T-helper 17 cell (primary cell): ENCODE data around the gene FAM222B. TPM values are rescaled to one million over a fixed set of nuclear protein-coding genes. Genes with fewer than 3 reads are reported as not detected.
"Not testable (repeated sequence)": the region's sequence is repeated elsewhere in the genome, so short reads cannot be mapped to it uniquely, and the experiment has no call there.

Source experiments
- ATAC-seq: fragments of 150-1000 bp; cut with Tn5 transposase; 2 replicates; pipeline ENCODE4 v1.10.0; 2021; ENCODE audit warnings: mild to moderate bottlenecking, moderate library complexity
- DNase-seq, 3 donors: peaks; one replicate each; pipeline versions ENCODE4 v3.0.0 to v3.0.0-alpha.2; 2020 to 2021
- H3K9me3 ChIP-seq: one replicate; pipeline ENCODE4 v1.7.0; 2013; ENCODE audit warnings: low read length, mild to moderate bottlenecking; ENCODE audit not compliant: control insufficient read depth, poor library complexity, severe bottlenecking
- H3K27ac Mint-ChIP-seq: one replicate; pipeline ENCODE4 v1.8.0; 2022; ENCODE audit warnings: mild to moderate bottlenecking, moderate library complexity, mixed read lengths
- H3K27me3 Mint-ChIP-seq: one replicate; pipeline ENCODE4 v1.8.0; 2022; ENCODE audit warnings: mixed read lengths
- H3K36me3 Mint-ChIP-seq: one replicate; pipeline ENCODE4 v1.8.0; 2022; ENCODE audit warnings: low read depth, mixed read lengths
- H3K4me1 Mint-ChIP-seq: one replicate; pipeline ENCODE4 v1.8.0; 2022; ENCODE audit warnings: mild to moderate bottlenecking, mixed read lengths
- H3K4me3 Mint-ChIP-seq: one replicate; pipeline ENCODE4 v1.8.0; 2022; ENCODE audit warnings: mild to moderate bottlenecking, moderate library complexity, mixed read lengths
- total RNA-seq, 4 donors: library from RNA in 2 of 4; stranded (reverse) in 2 of 4; gene quantifications; one replicate each; pipeline ENCODE4 v1.2.3 and lab custom pipeline; 2022 to 2026

Gene FAM222B
- total RNA-seq, 2 donors from 2014 or later: 18.3 to 22.6 TPM

DNA sequence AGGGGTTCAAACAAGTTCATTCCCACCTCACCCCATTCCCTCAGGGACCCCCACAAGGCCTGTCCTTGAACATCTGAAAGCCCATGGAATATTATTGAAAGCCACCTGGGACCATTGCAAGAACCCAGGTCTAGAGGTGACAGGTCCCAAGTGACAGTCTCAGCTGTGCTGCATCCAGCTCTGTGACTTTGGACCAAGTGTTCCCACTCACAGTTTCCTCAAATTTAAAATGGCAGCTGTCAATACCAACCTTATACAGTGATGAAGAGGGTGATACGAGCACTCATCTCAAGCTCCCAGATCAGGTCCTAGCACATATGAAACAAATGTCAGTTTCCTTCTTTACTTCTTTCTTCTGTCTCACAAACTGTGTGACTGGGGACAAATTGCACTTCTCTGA is 21.4 kb upstream of the FAM222B start:
- H3K4me3 Mint-ChIP-seq: no peak overlapping the region
- no peak for ATAC-seq
- no peaks in the 10 kb centered on the region for H3K27me3 Mint-ChIP-seq
- no peaks in the 10 kb centered on the region for H3K36me3 Mint-ChIP-seq
- no peak overlapping the region for H3K27ac Mint-ChIP-seq
- no peak for DNase-seq
- H3K4me1 Mint-ChIP-seq: peaks cover 6% of the 10 kb centered on the region
- H3K9me3 ChIP-seq: no peaks in the 10 kb centered on the region

DNA sequence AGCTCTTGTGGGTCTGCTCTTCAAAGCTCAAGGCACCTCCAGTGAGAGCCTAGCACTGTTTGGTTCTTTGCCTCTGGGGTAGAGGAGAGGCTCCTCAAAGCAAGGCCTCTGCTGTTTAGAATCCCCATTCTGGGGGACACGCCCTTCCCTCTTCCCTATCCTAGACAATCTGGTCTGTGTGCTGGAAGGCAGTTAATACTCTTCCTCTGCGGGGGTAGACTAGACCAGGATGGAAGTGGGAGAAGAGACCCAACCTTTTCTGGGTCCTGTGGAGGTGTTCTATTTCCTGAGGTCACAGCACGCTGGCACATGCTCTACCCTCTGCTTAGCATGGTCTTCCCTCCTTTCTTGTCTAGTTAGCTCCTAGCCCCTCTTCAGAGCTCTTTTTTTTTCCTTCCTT is 20.0 kb upstream of the FAM222B start:
- Mint-ChIP-seq H3K4me3 (no peak overlapping the region), H3K27me3 (no peaks in the 10 kb centered on the region), H3K36me3 (peaks cover 3% of the 10 kb centered on the region), H3K27ac (no peak overlapping the region), H3K4me1 (peaks cover 6% of the 10 kb centered on the region)
- H3K9me3 ChIP-seq: no peaks in the 10 kb centered on the region
- DNase-seq: no peak
- ATAC-seq: no peak

DNA sequence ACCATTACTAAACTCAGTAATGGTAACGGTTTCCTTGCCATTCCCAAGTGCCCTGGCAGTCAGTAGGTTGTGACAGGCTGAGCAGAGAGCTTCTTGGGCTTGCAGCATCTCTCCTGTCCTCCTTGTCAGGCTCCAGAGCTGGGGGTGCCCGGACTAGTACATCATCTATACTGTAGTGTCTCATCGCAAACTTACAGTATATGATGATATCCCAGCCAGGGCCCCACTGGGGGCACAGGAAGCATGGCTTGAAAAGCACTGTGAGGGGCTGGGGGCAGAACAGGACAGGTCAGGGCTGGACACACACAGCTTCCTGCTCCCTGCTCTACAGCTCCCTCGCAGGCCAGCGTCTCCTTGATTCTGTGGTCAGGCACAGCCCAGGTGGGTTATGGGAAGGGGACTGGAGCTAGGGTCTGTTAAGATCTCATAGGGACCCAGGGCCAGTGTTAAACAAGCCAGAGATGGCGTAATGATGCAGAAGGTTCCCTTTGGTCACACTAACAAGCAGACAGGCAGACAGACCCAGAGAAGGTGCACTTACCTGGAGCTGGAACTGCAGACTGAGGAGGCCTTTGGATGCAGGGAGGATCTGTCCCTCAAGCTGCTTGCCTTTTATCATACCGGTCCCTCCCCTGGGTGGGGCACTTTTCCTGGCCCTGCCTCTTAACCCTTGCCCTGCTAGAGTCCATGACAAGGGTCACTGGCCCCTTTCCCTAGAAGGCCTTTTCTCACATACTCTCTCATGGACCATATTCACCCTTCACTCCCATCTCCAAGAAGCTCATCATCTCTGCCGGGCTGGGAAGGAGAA is 19.0 kb upstream of the FAM222B start:
- ATAC-seq: no peak
- no peak for DNase-seq

DNA sequence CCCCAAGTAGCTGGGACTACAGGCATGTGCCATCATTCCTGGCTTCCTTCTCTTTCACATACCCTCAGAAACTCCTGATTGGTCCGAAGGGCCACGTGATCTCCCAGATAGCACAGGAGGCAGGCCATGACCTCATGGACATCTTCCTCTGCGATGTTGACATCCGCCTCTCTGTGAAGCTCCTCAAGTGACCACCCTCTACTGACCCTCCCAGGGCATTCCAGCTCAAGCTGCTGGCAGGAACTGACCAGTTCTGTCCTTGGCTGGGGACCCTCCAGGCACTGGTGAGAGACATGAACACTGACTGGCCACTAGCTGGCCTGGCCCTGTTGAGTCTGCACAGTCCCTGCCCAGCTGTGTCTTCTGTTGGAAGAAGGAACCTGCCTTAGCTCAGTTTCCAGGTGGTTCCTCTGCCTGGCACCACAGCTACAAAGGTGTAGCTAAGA is 17.8 kb upstream of the FAM222B start:
- H3K4me1 Mint-ChIP-seq: peaks cover 5% of the 10 kb centered on the region

More for the DNA sequence above, 19.0 kb upstream of the FAM222B start:
- H3K36me3 Mint-ChIP-seq: peaks cover 3% of the 10 kb centered on the region
- no peaks in the 10 kb centered on the region for H3K9me3 ChIP-seq
- no peaks in the 10 kb centered on the region for H3K27me3 Mint-ChIP-seq
- no peak overlapping the region for H3K4me3 Mint-ChIP-seq
- peak overlapping the region; percentile 34 for H3K27ac Mint-ChIP-seq
- H3K4me1 Mint-ChIP-seq: peaks cover 6% of the 10 kb centered on the region

DNA sequence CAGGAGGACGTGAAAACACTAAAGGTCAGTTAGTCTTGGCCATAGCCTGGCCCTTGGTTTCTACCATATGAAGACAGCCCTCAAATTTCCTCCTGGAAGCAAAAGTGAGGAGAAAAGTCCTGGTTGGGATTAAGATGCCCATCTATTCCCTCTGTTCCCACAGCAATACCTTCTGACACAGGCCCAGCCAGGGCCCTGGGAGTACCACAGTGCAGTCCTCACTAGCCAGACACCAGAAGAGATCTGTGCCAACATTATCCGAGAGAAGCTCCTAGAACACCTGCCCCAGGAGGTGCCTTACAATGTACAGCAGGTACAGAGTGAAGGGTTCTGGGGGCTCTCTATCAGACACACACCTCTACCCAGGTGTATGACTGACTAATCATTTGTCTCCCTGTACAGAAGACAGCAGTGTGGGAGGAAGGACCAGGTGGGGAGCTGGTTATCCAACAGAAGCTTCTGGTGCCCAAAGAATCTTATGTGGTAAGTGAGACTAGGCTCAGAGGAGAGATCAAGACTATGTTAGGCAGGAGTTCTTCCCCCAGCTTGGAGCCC is 16.3 kb upstream of the FAM222B start:
- DNase-seq: no peak
- no peak for ATAC-seq
- Mint-ChIP-seq H3K27me3 (no peaks in the 10 kb centered on the region), H3K4me1 (peaks cover 11% of the 10 kb centered on the region), H3K27ac (no peak overlapping the region), H3K4me3 (no peak overlapping the region), H3K36me3 (peaks cover 3% of the 10 kb centered on the region)
- no peaks in the 10 kb centered on the region for H3K9me3 ChIP-seq

More for the DNA sequence above, 17.8 kb upstream of the FAM222B start:
- no peak overlapping the region for H3K27ac Mint-ChIP-seq
- DNase-seq (no peak), ATAC-seq (no peak)
- no peak overlapping the region for H3K4me3 Mint-ChIP-seq
- H3K36me3 Mint-ChIP-seq: peaks cover 3% of the 10 kb centered on the region
- no peaks in the 10 kb centered on the region for H3K27me3 Mint-ChIP-seq
- H3K9me3 ChIP-seq: no peaks in the 10 kb centered on the region

DNA sequence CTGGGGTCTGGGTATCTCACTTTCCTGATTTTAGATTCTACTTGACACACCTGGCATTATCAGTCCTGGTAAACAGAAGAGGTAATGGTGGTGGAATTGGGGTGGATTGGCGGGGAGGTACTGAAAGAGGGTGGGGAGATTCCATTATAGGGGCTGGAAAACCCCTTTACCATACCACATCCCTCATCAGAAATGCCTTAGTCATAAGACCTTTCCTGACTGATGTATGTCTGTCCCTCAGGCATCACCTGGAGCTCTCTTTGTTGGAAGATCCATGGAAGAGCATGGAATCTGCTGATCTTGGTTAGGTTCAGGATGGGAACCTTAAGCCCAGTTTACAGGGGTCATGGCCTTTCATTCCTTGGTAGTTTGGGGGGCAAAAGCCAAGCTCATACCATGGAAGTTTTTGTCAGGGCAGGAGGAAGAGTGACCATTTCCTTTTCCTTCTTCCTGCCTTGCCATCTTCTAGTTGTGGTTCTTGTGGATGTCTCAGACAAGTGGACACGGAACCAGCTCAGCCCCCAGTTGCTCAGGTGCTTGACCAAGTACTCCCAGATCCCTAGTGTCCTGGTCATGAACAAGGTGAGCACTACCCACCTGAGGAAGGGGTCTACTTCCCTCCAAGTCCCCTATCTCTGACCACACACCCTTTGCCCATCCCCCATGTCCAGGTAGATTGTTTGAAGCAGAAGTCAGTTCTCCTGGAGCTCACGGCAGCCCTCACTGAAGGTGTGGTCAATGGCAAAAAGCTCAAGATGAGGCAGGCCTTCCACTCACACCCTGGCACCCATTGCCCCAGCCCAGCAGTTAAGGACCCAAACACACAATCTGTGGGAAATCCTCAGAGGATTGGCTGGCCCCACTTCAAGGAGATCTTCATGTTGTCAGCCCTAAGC is 15.6 kb upstream of the FAM222B start:
- no peak overlapping the region for H3K4me3 Mint-ChIP-seq

DNA sequence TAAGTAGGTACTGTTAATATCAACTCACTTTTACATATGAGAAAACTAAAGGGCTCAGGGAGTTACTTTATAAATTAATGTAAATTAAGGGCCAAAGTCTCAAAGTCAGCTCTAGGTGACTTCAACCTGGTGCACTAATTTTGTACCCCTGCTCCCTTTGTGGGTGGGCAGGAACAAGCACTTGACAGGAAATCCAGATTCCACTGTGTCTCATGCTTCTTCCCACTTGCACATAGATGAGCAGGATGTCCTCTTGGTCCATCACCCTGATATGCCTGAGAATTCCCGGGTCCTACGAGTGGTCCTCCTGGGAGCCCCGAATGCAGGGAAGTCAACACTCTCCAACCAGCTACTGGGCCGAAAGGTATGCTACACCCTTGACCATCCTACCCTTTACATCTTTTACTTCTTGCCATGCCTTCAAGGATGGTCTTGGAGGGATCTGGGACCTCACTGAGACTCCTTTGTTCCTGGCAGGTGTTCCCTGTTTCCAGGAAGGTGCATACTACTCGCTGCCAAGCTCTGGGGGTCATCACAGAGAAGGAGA is 13.5 kb upstream of the FAM222B start:
- H3K27me3 Mint-ChIP-seq: no peaks in the 10 kb centered on the region

More for the DNA sequence above, 15.6 kb upstream of the FAM222B start:
- no peaks in the 10 kb centered on the region for H3K9me3 ChIP-seq
- peak overlapping the region; percentile 19 for H3K27ac Mint-ChIP-seq
- peaks cover 3% of the 10 kb centered on the region for H3K36me3 Mint-ChIP-seq
- H3K4me1 Mint-ChIP-seq: peaks cover 11% of the 10 kb centered on the region
- DNase-seq (no peak), ATAC-seq (no peak)
- H3K27me3 Mint-ChIP-seq: no peaks in the 10 kb centered on the region

DNA sequence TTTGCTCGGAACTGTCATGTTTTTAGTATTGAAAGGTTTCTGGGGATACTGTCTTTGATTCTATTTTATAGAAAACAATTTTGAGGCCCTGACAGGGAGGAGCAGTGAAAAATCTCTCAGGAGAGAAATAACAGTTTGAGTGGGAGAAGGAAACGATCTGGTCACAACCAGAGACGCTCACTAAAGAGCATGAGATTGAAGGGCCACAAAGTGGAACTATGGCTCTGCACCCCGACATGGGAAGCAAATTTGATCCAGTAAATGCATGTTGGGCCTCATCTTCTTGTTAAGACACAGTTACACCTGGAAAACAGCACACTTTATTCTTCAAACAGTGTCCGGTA is 12.7 kb upstream of the FAM222B start:
- H3K4me1 Mint-ChIP-seq: peaks cover 7% of the 10 kb centered on the region
- H3K4me3 Mint-ChIP-seq: peak overlapping the region; percentile 98
- DNase-seq (no peak), ATAC-seq (no peak)
- H3K36me3 Mint-ChIP-seq: peaks cover 3% of the 10 kb centered on the region
- peak overlapping the region; percentile 98 for H3K27ac Mint-ChIP-seq
- H3K9me3 ChIP-seq: no peaks in the 10 kb centered on the region
- H3K27me3 Mint-ChIP-seq: no peaks in the 10 kb centered on the region

More for the DNA sequence above, 13.5 kb upstream of the FAM222B start:
- Mint-ChIP-seq H3K36me3 (peaks cover 3% of the 10 kb centered on the region), H3K27ac (no peak overlapping the region), H3K4me3 (peak overlapping the region; percentile 98), H3K4me1 (peaks cover 7% of the 10 kb centered on the region)
- ATAC-seq (no peak), DNase-seq (no peak)
- H3K9me3 ChIP-seq: no peaks in the 10 kb centered on the region

DNA sequence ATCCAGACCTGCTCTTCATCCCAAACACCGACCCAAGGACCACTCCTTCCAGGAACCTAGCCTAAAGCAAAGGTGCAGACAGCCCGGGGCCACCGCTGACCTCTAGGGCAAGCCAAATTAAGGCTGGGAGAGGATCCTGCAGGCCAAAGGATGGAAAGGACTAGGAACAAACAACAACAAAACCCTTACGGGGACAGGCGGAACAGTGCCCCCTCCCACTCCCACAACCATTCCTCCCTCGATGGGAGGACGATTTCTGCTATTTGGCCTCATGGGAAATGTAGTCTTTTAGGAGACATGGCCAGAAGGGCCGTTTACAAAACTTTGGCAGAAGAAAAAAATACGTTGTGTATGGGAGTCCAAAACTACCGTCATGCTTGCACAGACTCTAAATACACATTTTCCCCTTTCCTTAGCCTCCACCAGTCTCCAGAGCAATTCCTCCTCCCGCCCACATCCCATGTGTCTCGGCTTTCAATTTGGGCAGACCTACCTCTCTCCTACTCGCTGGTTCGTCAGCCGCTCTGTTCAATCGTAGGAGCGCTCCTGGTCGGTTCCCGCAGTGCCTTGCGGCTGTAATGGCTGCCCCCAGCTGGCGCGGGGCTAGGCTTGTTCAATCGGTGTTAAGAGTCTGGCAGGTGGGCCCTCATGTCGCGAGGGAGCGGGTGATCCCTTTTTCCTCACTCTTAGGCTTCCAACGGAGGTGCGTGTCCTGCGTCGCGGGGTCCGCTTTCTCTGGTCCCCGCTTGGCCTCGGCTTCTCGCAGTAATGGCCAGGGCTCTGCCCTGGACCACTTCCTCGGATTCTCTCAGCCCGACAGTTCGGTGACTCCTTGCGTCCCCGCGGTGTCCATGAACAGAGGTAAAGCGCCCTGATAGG is 12.1 kb upstream of the FAM222B start, which contains the start of gene ERAL1:
Gene ERAL1 (plus strand): TSS at position 560 of the 879 bp plus-strand sequence. CDS start 19 bp downstream, at position 579.
- Mint-ChIP-seq H3K36me3 (peaks cover 3% of the 10 kb centered on the region), H3K27me3 (no peaks in the 10 kb centered on the region), H3K27ac (peak within 1 kb of the TSS; percentile 98), H3K4me1 (peaks cover 7% of the 10 kb centered on the region), H3K4me3 (peak within 1 kb of the TSS; percentile 98)
- DNase-seq (peak; percentile 68 to 74 (median 68)), ATAC-seq (peak; percentile 100)
- H3K9me3 ChIP-seq: no peaks in the 10 kb centered on the region

DNA sequence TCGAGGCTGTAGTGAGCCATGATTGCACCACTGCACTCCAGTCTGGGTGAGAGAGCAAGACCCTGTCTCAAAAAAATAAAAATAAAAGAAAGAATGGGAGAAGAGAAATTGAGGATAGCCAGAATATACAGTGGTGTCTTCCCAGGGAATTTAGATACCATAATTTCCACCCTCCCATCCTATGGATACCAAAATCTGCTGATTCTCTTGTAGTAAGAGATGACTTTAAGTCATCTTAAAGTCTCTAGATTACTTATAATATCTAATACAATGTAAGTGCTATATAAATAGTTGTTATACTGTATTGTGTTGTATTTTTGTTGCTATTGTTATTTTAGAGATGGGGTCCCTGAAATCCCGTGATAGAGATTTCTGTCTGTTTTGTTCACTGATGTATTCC is 10.7 kb upstream of the FAM222B start:
- no peaks in the 10 kb centered on the region for H3K9me3 ChIP-seq
- H3K4me1 Mint-ChIP-seq: peaks cover 7% of the 10 kb centered on the region
- peak overlapping the region; percentile 39 for H3K4me3 Mint-ChIP-seq
- ATAC-seq: no peak
- no peak for DNase-seq
- H3K36me3 Mint-ChIP-seq: peaks cover 3% of the 10 kb centered on the region
- H3K27ac Mint-ChIP-seq: no peak overlapping the region
- no peaks in the 10 kb centered on the region for H3K27me3 Mint-ChIP-seq

DNA sequence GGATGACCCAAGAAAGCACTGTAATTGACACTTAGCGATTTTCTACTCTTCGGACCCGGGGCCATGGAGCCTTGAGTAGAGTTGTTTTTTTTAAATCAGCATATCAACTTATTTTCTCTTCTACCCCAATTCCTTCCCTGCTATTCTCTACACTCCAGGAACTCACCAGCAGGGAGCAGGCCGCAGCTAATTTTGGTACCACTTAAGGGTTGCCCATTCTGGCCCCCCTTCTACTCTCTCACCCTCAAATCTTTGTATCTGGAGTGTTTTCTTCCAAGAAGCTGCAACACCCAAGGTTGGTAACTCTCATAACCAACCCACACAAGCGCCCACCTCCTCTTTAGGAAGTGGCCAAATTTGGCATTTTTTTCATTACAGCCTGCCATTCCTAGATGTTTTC is 6.7 kb upstream of the FAM222B start:
- no peaks in the 10 kb centered on the region for H3K9me3 ChIP-seq
- Mint-ChIP-seq H3K4me3 (no peak overlapping the region), H3K27me3 (no peaks in the 10 kb centered on the region), H3K36me3 (no peaks in the 10 kb centered on the region), H3K27ac (no peak overlapping the region), H3K4me1 (no peaks in the 10 kb centered on the region)
- ATAC-seq: no peak
- no peak for DNase-seq

DNA sequence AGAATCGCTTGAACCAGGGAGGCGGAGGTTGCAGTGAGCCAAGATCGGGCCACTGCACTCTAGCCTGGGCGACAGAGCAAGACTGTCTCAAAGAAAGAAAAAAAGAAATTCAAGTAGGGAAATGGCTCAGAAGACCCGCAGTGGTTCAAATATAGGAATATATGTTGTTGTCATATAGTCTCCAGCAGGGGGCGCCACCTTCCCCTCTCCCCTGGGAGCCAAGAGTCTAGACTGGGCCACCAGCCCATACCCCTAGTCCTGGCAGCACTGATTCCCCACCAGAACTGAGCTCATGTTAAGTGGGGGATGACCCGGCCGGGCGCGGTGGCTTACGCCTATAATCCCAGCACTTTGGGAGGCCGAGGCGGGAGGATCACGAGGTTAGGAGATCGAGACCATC is 6.1 kb upstream of the FAM222B start:
- peak overlapping the region; percentile 59 for H3K27ac Mint-ChIP-seq
- DNase-seq (peak; percentile 25 to 32 (median 27)), ATAC-seq (peak; percentile 78)
- not testable (repeated sequence) for H3K4me1 Mint-ChIP-seq, H3K9me3 ChIP-seq, H3K36me3 Mint-ChIP-seq, H3K4me3 Mint-ChIP-seq, H3K27me3 Mint-ChIP-seq
